Kidney epithelial cell (primary cell): Measurements from ENCODE around the gene COMMD1. TPM values are rescaled to one million over a fixed set of nuclear protein-coding genes. Genes with fewer than 3 reads are reported as not detected.

ENCODE experiments used
- DNase-seq: peaks from one replicate; pipeline ENCODE4 v3.0.0-alpha.2; 2010; ENCODE audit warnings: low read depth
- H3K27me3 ChIP-seq: 2 replicates; pipeline ENCODE4 v1.6.0; 2011; ENCODE audit warnings: low read length; ENCODE audit not compliant: control insufficient read depth, insufficient read depth
- H3K36me3 ChIP-seq: 2 replicates; pipeline ENCODE4 v1.5.1; 2011; ENCODE audit warnings: low read length; ENCODE audit not compliant: control insufficient read depth, insufficient read depth
- H3K4me3 ChIP-seq: 2 replicates; pipeline ENCODE4 v1.5.1; 2011; ENCODE audit warnings: low read depth, mild to moderate bottlenecking, control low read depth, low read length
- total RNA-seq: library from RNA; depleted of rRNA; stranded (reverse); fragments of >200 nt; gene quantifications from 2 replicates; pipeline ENCODE4 v1.2.3, GENCODE V29; 2015
- TF ChIP-seq, protein P1 (sequence below): IDR thresholded peaks from 2 replicates; pipeline ENCODE4 v1.5.1; 2011; ENCODE audit warnings: mild to moderate bottlenecking, moderate library complexity, low read length, control low read depth, inconsistent platforms; ENCODE audit not compliant: insufficient read depth, poor library complexity, severe bottlenecking

Gene COMMD1
- total RNA-seq, 1 donor from 2014 or later = 44.1 TPM

DNA sequence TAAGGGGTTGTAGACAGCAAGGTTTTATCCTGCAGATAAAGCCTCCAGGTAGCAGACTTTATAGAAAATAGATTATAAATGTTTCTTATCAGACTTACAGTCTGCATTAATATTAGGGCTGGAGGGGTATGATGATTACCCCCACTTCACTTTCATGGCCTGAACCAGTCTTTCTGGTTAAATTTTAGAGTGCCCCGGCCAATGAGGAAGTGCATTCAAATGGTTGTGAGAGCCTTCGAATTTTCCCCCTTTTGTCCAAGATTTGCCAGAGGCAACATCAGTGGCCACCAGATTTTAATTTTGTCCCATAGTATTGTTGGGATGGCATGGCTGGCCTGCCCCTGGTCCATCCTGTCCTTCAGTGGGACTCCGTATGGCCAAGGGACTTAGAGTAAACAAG, 31.6 kb downstream of the COMMD1 start:
- TF ChIP-seq, protein P1, sequence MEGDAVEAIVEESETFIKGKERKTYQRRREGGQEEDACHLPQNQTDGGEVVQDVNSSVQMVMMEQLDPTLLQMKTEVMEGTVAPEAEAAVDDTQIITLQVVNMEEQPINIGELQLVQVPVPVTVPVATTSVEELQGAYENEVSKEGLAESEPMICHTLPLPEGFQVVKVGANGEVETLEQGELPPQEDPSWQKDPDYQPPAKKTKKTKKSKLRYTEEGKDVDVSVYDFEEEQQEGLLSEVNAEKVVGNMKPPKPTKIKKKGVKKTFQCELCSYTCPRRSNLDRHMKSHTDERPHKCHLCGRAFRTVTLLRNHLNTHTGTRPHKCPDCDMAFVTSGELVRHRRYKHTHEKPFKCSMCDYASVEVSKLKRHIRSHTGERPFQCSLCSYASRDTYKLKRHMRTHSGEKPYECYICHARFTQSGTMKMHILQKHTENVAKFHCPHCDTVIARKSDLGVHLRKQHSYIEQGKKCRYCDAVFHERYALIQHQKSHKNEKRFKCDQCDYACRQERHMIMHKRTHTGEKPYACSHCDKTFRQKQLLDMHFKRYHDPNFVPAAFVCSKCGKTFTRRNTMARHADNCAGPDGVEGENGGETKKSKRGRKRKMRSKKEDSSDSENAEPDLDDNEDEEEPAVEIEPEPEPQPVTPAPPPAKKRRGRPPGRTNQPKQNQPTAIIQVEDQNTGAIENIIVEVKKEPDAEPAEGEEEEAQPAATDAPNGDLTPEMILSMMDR = no peak
- no peaks in the 10 kb centered on the region for H3K27me3 ChIP-seq
- DNase-seq = no peak
- no peaks in the 10 kb centered on the region for H3K36me3 ChIP-seq
- H3K4me3 ChIP-seq = no peak overlapping the region

DNA sequence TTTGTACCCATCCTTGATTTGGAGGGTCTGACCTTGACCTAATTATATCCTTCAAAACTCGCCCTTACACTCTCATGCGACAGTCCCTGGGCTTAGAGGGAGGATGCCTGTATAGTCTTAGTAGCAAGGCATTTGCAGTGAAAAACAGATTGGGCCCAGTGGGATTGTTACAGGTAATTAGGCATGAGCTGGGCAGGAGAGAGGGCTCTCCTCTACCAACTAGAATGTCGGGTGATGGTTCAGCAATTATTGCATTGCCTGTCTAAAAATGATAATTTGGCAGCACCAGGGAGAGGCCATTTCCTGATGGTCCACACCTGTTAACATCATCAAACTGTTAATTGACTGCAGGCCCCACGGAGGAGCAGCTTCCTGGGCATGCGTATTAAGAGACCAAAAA, 32.4 kb downstream of the COMMD1 start:
- Histone ChIP-seq H3K4me3 (no peak overlapping the region), H3K36me3 (no peaks in the 10 kb centered on the region), H3K27me3 (no peaks in the 10 kb centered on the region)
- TF ChIP-seq, protein P1 = no peak
- no peak for DNase-seq

DNA sequence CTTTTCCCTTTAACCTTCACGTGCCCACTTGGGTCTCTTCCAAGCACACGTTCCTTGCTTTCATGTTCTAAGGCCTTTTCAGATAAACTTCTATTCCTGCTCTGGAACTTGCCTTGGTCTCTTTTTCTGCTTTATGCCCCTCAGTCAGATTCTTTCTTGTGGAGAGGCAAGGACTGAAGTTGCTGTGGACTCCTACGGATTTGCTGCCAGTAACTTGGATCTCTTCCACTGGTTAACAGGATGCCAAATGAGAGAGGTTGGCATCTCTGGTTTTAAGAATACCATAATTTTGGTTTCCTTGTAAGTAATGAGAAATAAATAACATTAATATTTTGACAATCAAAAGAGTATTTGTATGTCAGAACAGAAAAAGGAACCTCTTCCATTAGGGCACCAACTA, 33.0 kb downstream of the COMMD1 start:
- H3K36me3 ChIP-seq = no peaks in the 10 kb centered on the region

DNA sequence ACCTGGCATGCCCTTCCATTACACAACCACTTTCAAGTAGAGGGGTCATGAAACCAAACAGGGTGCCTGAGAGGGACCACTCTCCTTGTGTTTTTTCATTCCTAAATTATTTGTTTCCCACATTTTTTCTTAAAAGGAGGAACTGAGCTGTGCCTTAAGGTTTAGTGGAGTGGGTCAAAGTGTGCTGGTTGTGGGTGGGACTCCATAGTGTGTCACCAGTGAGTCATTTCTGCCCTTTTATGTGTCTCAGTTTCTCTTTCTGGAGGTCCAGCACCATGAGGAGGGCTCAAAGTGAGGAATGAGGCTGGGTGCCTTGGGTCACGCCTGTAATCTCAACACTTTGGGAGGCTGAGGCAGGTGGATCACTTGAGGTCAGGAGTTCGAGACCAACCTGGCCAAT, 37.8 kb downstream of the COMMD1 start:
- DNase-seq = no peak
- TF ChIP-seq, protein P1 = no peak
- Histone ChIP-seq H3K4me3 (no peak overlapping the region), H3K36me3 (no peaks in the 10 kb centered on the region), H3K27me3 (no peaks in the 10 kb centered on the region)

More for the DNA sequence above, 33.0 kb downstream of the COMMD1 start:
- TF ChIP-seq, protein P1 = no peak
- Histone ChIP-seq H3K27me3 (no peaks in the 10 kb centered on the region), H3K4me3 (no peak overlapping the region)
- DNase-seq = no peak

DNA sequence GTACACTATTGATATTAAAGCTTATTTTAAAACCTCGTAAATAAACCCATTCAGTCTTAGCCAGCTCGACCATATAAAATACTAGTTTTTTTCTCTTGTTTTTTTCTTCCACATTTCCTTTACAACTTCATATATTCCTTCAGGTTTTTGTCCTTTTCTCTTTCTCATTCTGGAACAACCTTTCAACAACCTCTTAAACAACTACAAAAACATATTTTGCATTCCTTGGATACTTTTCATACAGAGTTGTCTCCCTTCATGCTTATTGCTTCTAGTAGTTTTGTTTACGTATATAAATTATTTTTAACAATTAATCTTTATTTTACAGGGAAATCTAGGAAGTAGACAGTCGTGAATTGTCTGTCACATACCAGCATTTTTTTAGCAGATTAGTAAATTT, 41.2 kb downstream of the COMMD1 start:
- Histone ChIP-seq H3K27me3 (no peaks in the 10 kb centered on the region), H3K36me3 (no peaks in the 10 kb centered on the region), H3K4me3 (no peak overlapping the region)
- DNase-seq = no peak
- TF ChIP-seq, protein P1 = no peak

DNA sequence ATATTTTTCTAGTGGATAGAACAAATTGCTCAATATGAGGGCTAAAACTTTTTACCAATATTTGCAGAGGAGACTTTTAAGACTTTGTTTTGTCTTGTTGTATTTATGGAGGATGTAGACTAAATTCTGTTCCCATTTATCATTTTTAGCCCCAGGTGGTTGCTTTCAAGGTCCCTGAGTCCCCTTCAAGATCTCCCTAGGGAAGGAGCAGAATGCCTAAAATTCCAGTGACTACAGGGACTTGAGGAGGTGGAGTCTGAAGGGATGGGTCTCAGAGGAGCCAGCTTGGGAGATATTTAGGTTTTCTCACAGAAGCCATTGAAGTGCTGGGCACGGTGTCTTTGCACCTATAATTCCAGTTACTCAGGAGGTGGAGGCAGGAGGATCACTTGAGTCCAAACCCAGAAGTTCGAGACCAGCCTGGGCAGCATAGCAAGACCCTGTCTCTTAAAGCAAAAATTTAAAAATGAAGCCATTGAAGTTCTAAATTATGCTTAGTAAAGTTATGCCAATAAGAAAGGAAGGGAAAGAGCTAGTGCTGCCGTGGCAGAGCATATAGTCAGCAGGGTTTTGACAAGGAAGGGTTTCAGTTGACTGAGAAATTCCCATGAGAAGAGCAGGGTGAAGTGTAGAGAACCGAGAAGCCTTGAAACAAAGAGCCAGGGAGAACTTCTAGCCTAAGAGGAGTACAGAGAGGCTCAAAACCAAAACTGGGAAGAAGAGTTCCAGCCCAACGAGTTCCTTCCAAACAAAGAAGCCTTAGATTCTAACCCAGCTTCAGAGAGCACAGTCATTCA, 43.4 kb downstream of the COMMD1 start:
- TF ChIP-seq, protein P1 = no peak
- Histone ChIP-seq H3K27me3 (no peaks in the 10 kb centered on the region), H3K4me3 (no peak overlapping the region), H3K36me3 (no peaks in the 10 kb centered on the region)
- no peak for DNase-seq
